AG10803 (cell line): ENCODE measurements around the gene DAAM2.

Experiments
- DNase-seq: peaks from one replicate; pipeline ENCODE4 v3.0.0; 2010; ENCODE audit warnings: low read depth
- H3K4me3 ChIP-seq: 2 replicates; pipeline ENCODE4 v1.5.1; 2011; ENCODE audit warnings: mild to moderate bottlenecking, low read length, control low read depth
- CTCF ChIP-seq: conservative IDR thresholded peaks from 2 replicates; pipeline ENCODE4 v1.5.1; 2011; ENCODE audit warnings: mild to moderate bottlenecking, low read length, control low read depth, inconsistent platforms

Gene DAAM2

GRCh38 chr6:39917981-39918380 is 125.8 kb downstream of the DAAM2 start:
- DNase-seq = no peak
- TF ChIP-seq CTCF = no peak
- no peak overlapping the region for H3K4me3 ChIP-seq

GRCh38 chr6:39918831-39919230 is 126.7 kb downstream of the DAAM2 start:
- TF ChIP-seq CTCF = no peak
- DNase-seq = no peak
- H3K4me3 ChIP-seq = no peak overlapping the region

- no peak for DNase-seq
- no peak for TF ChIP-seq CTCF
- H3K4me3 ChIP-seq = no peak overlapping the region
These were observed 128.0 kb downstream of the DAAM2 start for GRCh38 chr6:39920157-39920556.

GRCh38 chr6:39922821-39923220 is 130.6 kb downstream of the DAAM2 start:
- no peak for TF ChIP-seq CTCF
- no peak overlapping the region for H3K4me3 ChIP-seq
- no peak for DNase-seq

GRCh38 chr6:39923394-39923793 is 131.2 kb downstream of the DAAM2 start:
- no peak overlapping the region for H3K4me3 ChIP-seq
- no peak for TF ChIP-seq CTCF
- DNase-seq = no peak

- no peak overlapping the region for H3K4me3 ChIP-seq
- DNase-seq = no peak
- TF ChIP-seq CTCF = no peak
These were observed 131.7 kb downstream of the DAAM2 start for GRCh38 chr6:39923861-39924260.

GRCh38 chr6:39924283-39924682 is 132.1 kb downstream of the DAAM2 start:
- H3K4me3 ChIP-seq = no peak overlapping the region
- TF ChIP-seq CTCF = no peak
- DNase-seq = no peak
